HCT116 (cell line): ENCODE measurements around the gene TSPYL2. TPM values are rescaled to one million over a fixed set of nuclear protein-coding genes. Genes with fewer than 3 reads are reported as not detected.

Experiments
- ATAC-seq: fragments of 200-7000 bp; cut with Tn5 transposase; 2 replicates; pipeline ENCODE4 v1.9.1; 2020; ENCODE audit warnings: mild to moderate bottlenecking, moderate library complexity
- BruUV-seq: library from RNA; stranded (reverse); fragments of 400-500 nt; replicated peaks from 2 replicates; lab custom pipeline; 2021; lab: Mats Ljungman, UMichigan
- CTCF ChIA-PET: fragments of 300-600 bp; sonication (Branson Sonifier 250); formaldehyde crosslinking; loops from one replicate; lab custom pipeline; 2021; ENCODE audit warnings: antibody characterized with exemption; lab: Charles Lee
- POLR2A ChIA-PET: fragments of 300-600, 350-600 bp; sonication (Branson Sonifier 250); formaldehyde crosslinking; loops from one replicate; lab custom pipeline; 2021; ENCODE audit warnings: antibody characterized with exemption; lab: Charles Lee
- RAD21 ChIA-PET, 2 experiments: fragments of 300-600 bp; sonication (Branson Sonifier 250); formaldehyde crosslinking; loops; one replicate each; lab custom pipeline; 2023; ENCODE audit warnings: low total read pairs in 2 of 2; ENCODE audit not compliant: uncharacterized antibody in 2 of 2, unreplicated experiment in 2 of 2, low non-redundant PET in 1 of 2; lab: Charles Lee
- DNase-seq: peaks from one replicate; pipeline ENCODE4 v3.0.0-alpha.2; 2010; ENCODE audit warnings: low read depth, low spot score
- H2AFZ ChIP-seq: fragments of 200-600 bp; shearing (Covaris generic), sonication (generic); 2 replicates; pipeline ENCODE4 v1.6.1; 2017; ENCODE audit warnings: low read depth, mixed run types, mixed read lengths, antibody characterized with exemption, low read length; ENCODE audit not compliant: poor library complexity, severe bottlenecking
- H3K27ac ChIP-seq: 2 replicates; pipeline ENCODE4 v1.5.1; 2012; ENCODE audit warnings: low read depth, low read length
- H3K27me3 ChIP-seq: fragments of 200-600 bp; sonication (generic); 2 replicates; pipeline ENCODE4 v1.6.1; 2016; ENCODE audit warnings: mixed run types, low read length, mixed read lengths; ENCODE audit not compliant: insufficient read depth
- H3K36me3 ChIP-seq, 2 experiments: fragments of 200-500 bp in 1 of 2; fragments of 200-600 bp in 1 of 2; sonication (Bioruptor generic) in 1 of 2; sonication (generic) in 1 of 2; 2 replicates each; pipeline versions ENCODE4 v1.5.1 to v1.6.1; 2014 to 2016; ENCODE audit warnings: low read length in 2 of 2, inconsistent platforms in 1 of 2, mixed read lengths in 1 of 2, mixed run types in 1 of 2; ENCODE audit not compliant: insufficient read depth in 2 of 2, control insufficient read depth in 1 of 2
- H3K4me1 ChIP-seq, 2 experiments: fragments of 200-600 bp in 1 of 2; sonication (generic) in 1 of 2; 2 replicates each; pipeline versions ENCODE4 v1.5.1 to v1.6.1; 2012 to 2017; ENCODE audit warnings: low read length in 2 of 2, inconsistent platforms in 1 of 2, mild to moderate bottlenecking in 1 of 2, mixed read lengths in 1 of 2, mixed run types in 1 of 2, moderate library complexity in 1 of 2; ENCODE audit not compliant: insufficient read depth in 2 of 2, control insufficient read depth in 1 of 2
- H3K4me2 ChIP-seq: fragments of 200-600 bp; sonication (generic); 2 replicates; pipeline ENCODE4 v1.6.1; 2017; ENCODE audit warnings: mixed run types, low read length, mixed read lengths
- H3K4me3 ChIP-seq, 2 experiments: fragments of 200-600 bp in 1 of 2; sonication (generic) in 1 of 2; replicated peaks in 1 of 2; 2 replicates each; pipeline ENCODE4 v1.5.1; 2011 to 2016; ENCODE audit warnings: low read length in 2 of 2, control low read depth in 1 of 2, low read depth in 1 of 2, mild to moderate bottlenecking in 1 of 2, mixed read lengths in 1 of 2, mixed run types in 1 of 2
- H3K79me2 ChIP-seq: fragments of 200-600 bp; sonication (generic); 2 replicates; pipeline ENCODE4 v1.6.1; 2017; ENCODE audit warnings: mild to moderate bottlenecking, mixed run types, low read length, moderate library complexity, mixed read lengths; ENCODE audit not compliant: insufficient read depth
- H3K9ac ChIP-seq: fragments of 200-600 bp; sonication (generic); 2 replicates; pipeline ENCODE4 v1.6.1; 2016; ENCODE audit warnings: low read length, mixed read lengths
- H3K9me2 ChIP-seq: fragments of 200-600 bp; sonication (generic), shearing (Covaris generic); 2 replicates; pipeline ENCODE4 v1.6.1; 2017; ENCODE audit warnings: mixed run types, mild to moderate bottlenecking, moderate library complexity; ENCODE audit not compliant: insufficient read depth
- H3K9me3 ChIP-seq, 2 experiments: fragments of 200-500 bp in 1 of 2; fragments of 200-600 bp in 1 of 2; sonication (Bioruptor generic) in 1 of 2; sonication (generic) in 1 of 2; 2 replicates each; pipeline ENCODE4 v1.6.1; 2014 to 2017; ENCODE audit warnings: low read length in 2 of 2, mixed read lengths in 2 of 2, inconsistent platforms in 1 of 2, low read depth in 1 of 2, mild to moderate bottlenecking in 1 of 2, mixed run types in 1 of 2, moderate library complexity in 1 of 2; ENCODE audit not compliant: control insufficient read depth in 1 of 2, insufficient read depth in 1 of 2
- H4K20me1 ChIP-seq: fragments of 200-600 bp; sonication (generic), shearing (Covaris generic); 2 replicates; pipeline ENCODE4 v1.6.1; 2017; ENCODE audit warnings: mixed run types, mild to moderate bottlenecking, moderate library complexity; ENCODE audit not compliant: insufficient read depth
- CBX3 ChIP-seq: IDR thresholded peaks from 2 replicates; pipeline ENCODE4 v1.6.1; 2012; ENCODE audit warnings: low read depth
- CEBPB ChIP-seq: IDR thresholded peaks from 2 replicates; pipeline ENCODE4 v1.6.1; 2012; ENCODE audit warnings: low read depth
- ELF1 ChIP-seq: IDR thresholded peaks from 2 replicates; pipeline ENCODE4 v1.6.1; 2012; ENCODE audit warnings: low read depth, borderline replicate concordance
- EZH2 ChIP-seq: fragments of 200-600 bp; sonication (generic); IDR thresholded peaks from 2 replicates; pipeline ENCODE4 v1.6.1; 2017; ENCODE audit warnings: antibody characterized with exemption, mixed run types
- EZH2phosphoT487 ChIP-seq: fragments of 200-600 bp; IDR thresholded peaks from 2 replicates; pipeline ENCODE4 v1.6.1; 2018; ENCODE audit warnings: antibody characterized with exemption, borderline replicate concordance
- FOSL1 ChIP-seq: IDR thresholded peaks from 2 replicates; pipeline ENCODE4 v1.6.1; 2012; ENCODE audit warnings: low read depth
- JUND ChIP-seq: IDR thresholded peaks from 2 replicates; pipeline ENCODE4 v1.6.1; 2012
- POLR2A ChIP-seq: IDR thresholded peaks from 2 replicates; pipeline ENCODE4 v1.7.0; 2011; ENCODE audit warnings: borderline replicate concordance; ENCODE audit not compliant: insufficient read depth, insufficient read length; ENCODE audit errors: extremely low read depth
- POLR2AphosphoS5 ChIP-seq: IDR thresholded peaks from 2 replicates; pipeline ENCODE4 v1.6.1; 2011; ENCODE audit warnings: mild to moderate bottlenecking, low read depth, low read length, moderate library complexity
- RAD21 ChIP-seq: IDR thresholded peaks from 2 replicates; pipeline ENCODE4 v1.6.1; 2012; ENCODE audit warnings: low read depth, mild to moderate bottlenecking
- REST ChIP-seq: IDR thresholded peaks from 2 replicates; pipeline ENCODE4 v1.6.1; 2012; ENCODE audit warnings: low read depth
- SIN3A ChIP-seq: IDR thresholded peaks from 2 replicates; pipeline ENCODE4 v1.6.1; 2012; ENCODE audit warnings: low read depth
- SP1 ChIP-seq: IDR thresholded peaks from 2 replicates; pipeline ENCODE4 v1.6.1; 2012; ENCODE audit warnings: low read depth
- SRF ChIP-seq: IDR thresholded peaks from 2 replicates; pipeline ENCODE4 v1.6.1; 2012; ENCODE audit warnings: low read depth
- YY1 ChIP-seq: IDR thresholded peaks from 2 replicates; pipeline ENCODE4 v1.6.1; 2011; ENCODE audit warnings: low read length, low read depth, moderate library complexity, mild to moderate bottlenecking; ENCODE audit not compliant: insufficient replicate concordance; ENCODE audit errors: extremely low read depth
- ZFX ChIP-seq: fragments of 450-650 bp; IDR thresholded peaks from 2 replicates; pipeline ENCODE4 v1.6.1; 2017
- ZNF274 ChIP-seq: fragments of 200-500 bp; sonication (Bioruptor generic); IDR thresholded peaks from 2 replicates; pipeline ENCODE4 v1.6.1; 2014; ENCODE audit warnings: mild to moderate bottlenecking, low read depth, low read length, inconsistent platforms
- intact Hi-C: fragments of 100-400 bp; cut with micrococcal nuclease; formaldehyde crosslinking; loops from 2 replicates; pipeline ENCODE4 v1.10.0; 2022
- total RNA-seq: library from RNA; stranded (reverse); gene quantifications from one replicate; pipeline ENCODE4 v1.2.1, GENCODE V29; 2021; ENCODE audit not compliant: unreplicated experiment
- TF ChIP-seq, protein P1 (sequence below): IDR thresholded peaks from 2 replicates; pipeline ENCODE4 v1.6.1; 2012
- TF ChIP-seq, protein P2 (sequence below), 3 experiments: fragments of 200-600 bp in 1 of 3; sonication (generic) in 1 of 3; IDR thresholded peaks in 2 of 3; conservative IDR thresholded peaks in 1 of 3; 2 replicates each; pipeline ENCODE4 v1.5.1; 2012 to 2017; ENCODE audit warnings: low read depth in 2 of 3, low read length in 2 of 3, antibody characterized with exemption in 1 of 3, borderline replicate concordance in 1 of 3, control low read depth in 1 of 3, mild to moderate bottlenecking in 1 of 3, mixed read lengths in 1 of 3, mixed run types in 1 of 3, moderate library complexity in 1 of 3; ENCODE audit not compliant: insufficient read depth in 1 of 3
- TF ChIP-seq, protein P3 (sequence below): IDR thresholded peaks from 2 replicates; pipeline ENCODE4 v1.6.1; 2011; ENCODE audit warnings: mild to moderate bottlenecking, low read length, moderate library complexity; ENCODE audit not compliant: insufficient replicate concordance; ENCODE audit errors: extremely low read depth

TSPYL2 gene
- total RNA-seq, 1 experiment from 2014 or later = 19.2 TPM

GRCh38 chrX:53091354-53091753 is 9.2 kb downstream of the TSPYL2 start:
- Histone ChIP-seq H4K20me1 (no peaks in the 10 kb centered on the region), H3K36me3 (no peaks in the 10 kb centered on the region), H3K4me3 (no peak overlapping the region), H3K27ac (no peak overlapping the region), H3K4me2 (no peak overlapping the region), H3K4me1 (peaks cover 3 to 21% of the 10 kb centered on the region in 2 experiments; a peak in 3 of 4 replicates), H2AFZ (no peak overlapping the region), H3K27me3 (no peaks in the 10 kb centered on the region)
- POLR2A ChIA-PET = interaction anchor here (1.3 kb wide), 1 partner anchor 9 kb away, joined by 4 read pairs; the partner anchor contains the start of gene TSPYL2
- ATAC-seq = no peak
- BruUV-seq = no TSS peak
- TF ChIP-seq POLR2AphosphoS5 (no peak), EZH2 (no peak), YY1 (no peak), SRF (no peak), SP1 (no peak), ELF1 (no peak), ZFX (no peak), CBX3 (no peak), POLR2A (no peak), EZH2phosphoT487 (no peak), CEBPB (no peak), REST (no peak), SIN3A (no peak), JUND (no peak), FOSL1 (no peak), RAD21 (no peak), ZNF274 (no peak)
- TF ChIP-seq, protein P1, sequence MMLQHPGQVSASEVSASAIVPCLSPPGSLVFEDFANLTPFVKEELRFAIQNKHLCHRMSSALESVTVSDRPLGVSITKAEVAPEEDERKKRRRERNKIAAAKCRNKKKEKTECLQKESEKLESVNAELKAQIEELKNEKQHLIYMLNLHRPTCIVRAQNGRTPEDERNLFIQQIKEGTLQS = no peak
- TF ChIP-seq, protein P2, sequence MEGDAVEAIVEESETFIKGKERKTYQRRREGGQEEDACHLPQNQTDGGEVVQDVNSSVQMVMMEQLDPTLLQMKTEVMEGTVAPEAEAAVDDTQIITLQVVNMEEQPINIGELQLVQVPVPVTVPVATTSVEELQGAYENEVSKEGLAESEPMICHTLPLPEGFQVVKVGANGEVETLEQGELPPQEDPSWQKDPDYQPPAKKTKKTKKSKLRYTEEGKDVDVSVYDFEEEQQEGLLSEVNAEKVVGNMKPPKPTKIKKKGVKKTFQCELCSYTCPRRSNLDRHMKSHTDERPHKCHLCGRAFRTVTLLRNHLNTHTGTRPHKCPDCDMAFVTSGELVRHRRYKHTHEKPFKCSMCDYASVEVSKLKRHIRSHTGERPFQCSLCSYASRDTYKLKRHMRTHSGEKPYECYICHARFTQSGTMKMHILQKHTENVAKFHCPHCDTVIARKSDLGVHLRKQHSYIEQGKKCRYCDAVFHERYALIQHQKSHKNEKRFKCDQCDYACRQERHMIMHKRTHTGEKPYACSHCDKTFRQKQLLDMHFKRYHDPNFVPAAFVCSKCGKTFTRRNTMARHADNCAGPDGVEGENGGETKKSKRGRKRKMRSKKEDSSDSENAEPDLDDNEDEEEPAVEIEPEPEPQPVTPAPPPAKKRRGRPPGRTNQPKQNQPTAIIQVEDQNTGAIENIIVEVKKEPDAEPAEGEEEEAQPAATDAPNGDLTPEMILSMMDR (IDR thresholded peaks at IDR 0.05 in 2 of 3, conservative IDR thresholded peaks at IDR 0.05 in 1 of 3; ENCODE audit: borderline replicate concordance in 1 of 3, insufficient read depth in 1 of 3, low read depth in 2 of 3, low read length in 2 of 3) = no peak
- TF ChIP-seq, protein P3, sequence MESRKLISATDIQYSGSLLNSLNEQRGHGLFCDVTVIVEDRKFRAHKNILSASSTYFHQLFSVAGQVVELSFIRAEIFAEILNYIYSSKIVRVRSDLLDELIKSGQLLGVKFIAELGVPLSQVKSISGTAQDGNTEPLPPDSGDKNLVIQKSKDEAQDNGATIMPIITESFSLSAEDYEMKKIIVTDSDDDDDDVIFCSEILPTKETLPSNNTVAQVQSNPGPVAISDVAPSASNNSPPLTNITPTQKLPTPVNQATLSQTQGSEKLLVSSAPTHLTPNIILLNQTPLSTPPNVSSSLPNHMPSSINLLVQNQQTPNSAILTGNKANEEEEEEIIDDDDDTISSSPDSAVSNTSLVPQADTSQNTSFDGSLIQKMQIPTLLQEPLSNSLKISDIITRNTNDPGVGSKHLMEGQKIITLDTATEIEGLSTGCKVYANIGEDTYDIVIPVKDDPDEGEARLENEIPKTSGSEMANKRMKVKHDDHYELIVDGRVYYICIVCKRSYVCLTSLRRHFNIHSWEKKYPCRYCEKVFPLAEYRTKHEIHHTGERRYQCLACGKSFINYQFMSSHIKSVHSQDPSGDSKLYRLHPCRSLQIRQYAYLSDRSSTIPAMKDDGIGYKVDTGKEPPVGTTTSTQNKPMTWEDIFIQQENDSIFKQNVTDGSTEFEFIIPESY = no peak
- TF ChIP-seq, all 23 proteins: peak for 0
- peaks cover 6% of the 10 kb centered on the region; the same call in 1 of the 2 replicates for H3K79me2 ChIP-seq
- ChIA-PET RAD21 (no interaction called here), CTCF (no interaction called here)
- H3K9me3 ChIP-seq = no peaks in the 10 kb centered on the region
- H3K9me2 ChIP-seq = no peaks in the 10 kb centered on the region
- intact Hi-C loops = no loop called here
- no peak for DNase-seq
- no peak overlapping the region for H3K9ac ChIP-seq
